Coronary artery (tissue), 2 donors: ENCODE data around the gene CORO2A.

Experiments used
- DNase-seq: peaks from one replicate; pipeline ENCODE4 v3.0.0-alpha.2; 2017; ENCODE audit warnings: low spot score
- H3K27ac ChIP-seq, 2 donors: fragments of 200-600 bp; sonication (generic); one replicate each; pipeline ENCODE4 v1.5.1; 2016 to 2019
- H3K4me3 ChIP-seq: fragments of 200-600 bp; sonication (generic); 2 replicates; pipeline ENCODE4 v1.5.1; 2016; ENCODE audit warnings: mild to moderate bottlenecking, moderate library complexity
- CTCF ChIP-seq: fragments of 200-600 bp; sonication (generic); IDR thresholded peaks from one replicate; pipeline ENCODE4 v1.5.1; 2019; ENCODE audit warnings: antibody characterized with exemption

The CORO2A gene

GRCh38 chr9:98100456-98100855 is 92.0 kb downstream of the CORO2A start:
- Histone ChIP-seq H3K27ac (no peak overlapping the region), H3K4me3 (no peak overlapping the region)
- DNase-seq, result no peak
- no peak for TF ChIP-seq CTCF

- Histone ChIP-seq H3K27ac (no peak overlapping the region), H3K4me3 (no peak overlapping the region)
- no peak for DNase-seq
- no peak for TF ChIP-seq CTCF
Measured at GRCh38 chr9:98099898-98100297, 92.5 kb downstream of the CORO2A start.

GRCh38 chr9:98099346-98099745 is 93.1 kb downstream of the CORO2A start:
- no peak overlapping the region for H3K27ac ChIP-seq
- no peak for TF ChIP-seq CTCF

GRCh38 chr9:98097836-98098235 is 94.6 kb downstream of the CORO2A start:
- DNase-seq, result no peak
- Histone ChIP-seq H3K27ac (no peak overlapping the region), H3K4me3 (no peak overlapping the region)
- TF ChIP-seq CTCF, result no peak

More at GRCh38 chr9:98099346-98099745, 93.1 kb downstream of the CORO2A start:
- no peak overlapping the region for H3K4me3 ChIP-seq
- no peak for DNase-seq

GRCh38 chr9:98096091-98096490 is 96.3 kb downstream of the CORO2A start:
- no peak overlapping the region for H3K4me3 ChIP-seq
- TF ChIP-seq CTCF, result no peak
- no peak for DNase-seq
- H3K27ac ChIP-seq, result no peak overlapping the region

- DNase-seq, result no peak
- TF ChIP-seq CTCF, result no peak
- Histone ChIP-seq H3K27ac (no peak overlapping the region), H3K4me3 (no peak overlapping the region)
Measured at GRCh38 chr9:98095401-98095800, 97.0 kb downstream of the CORO2A start.

GRCh38 chr9:98094851-98095250 is 97.6 kb downstream of the CORO2A start:
- TF ChIP-seq CTCF, result no peak
- DNase-seq, result no peak
- H3K4me3 ChIP-seq, result no peak overlapping the region
- no peak overlapping the region for H3K27ac ChIP-seq
